Lower lobe of right lung (tissue), 1 donor: ENCODE data around the gene GART. TPM values are rescaled to one million over a fixed set of nuclear protein-coding genes. Genes with fewer than 3 reads are reported as not detected.

ENCODE experiments used
- total RNA-seq: library from RNA; stranded (reverse); fragmentation: NEBNext Ultra II Directional; extraction: Animal tissue kit (Norgen Biotek cat#: 25700); gene quantifications from one replicate; pipeline ENCODE4 v1.2.1, GENCODE V29; 2021
- donor health status: DM: no; HTN: yes; CAD: no; lungs with severe emphysema.

The GART gene
- total RNA-seq, 1 donor from 2014 or later, result 53.8 TPM

Other genes with a start within 250 kb of the GART start
- gene IFNAR1, start 217.1 kb downstream of the GART start, total RNA-seq, result 64.5 TPM
- gene IFNGR2, start 138.7 kb downstream of the GART start, total RNA-seq, result 83.5 TPM
- gene TMEM50B, start 62.1 kb downstream of the GART start, total RNA-seq, result 59.6 TPM
- gene DNAJC28, start 50.4 kb downstream of the GART start, total RNA-seq, result 2.1 TPM
- gene SON, start 921 bp upstream of the GART start, total RNA-seq, result 322 TPM
- gene DONSON, start 46.6 kb upstream of the GART start, total RNA-seq, result 5.0 TPM
- 29.4 TPM for gene CRYZL1, start 99.6 kb upstream of the GART start, total RNA-seq
- 31.4 TPM for gene ITSN1, start 100.4 kb upstream of the GART start, total RNA-seq